Activated CD8-positive, alpha-beta T cell treated with anti-CD3 and anti-CD28 coated beads for 36 hours (primary cell): Measurements from ENCODE around the gene ZNF335. TPM values are rescaled to one million over a fixed set of nuclear protein-coding genes. Genes with fewer than 3 reads are reported as not detected.

ENCODE experiments used
- ATAC-seq: fragments of 200-7000 bp; cut with Tn5 transposase; one replicate; pipeline ENCODE4 v1.10.0; 2021; ENCODE audit warnings: mild to moderate bottlenecking, moderate library complexity
- CTCF ChIA-PET: fragments of 350-600 bp; sonication (Branson Sonifier 250); formaldehyde crosslinking; loops from one replicate; lab custom pipeline; 2021; ENCODE audit warnings: antibody characterized with exemption; lab: Charles Lee
- POLR2A ChIA-PET: fragments of 350-600 bp; sonication (Branson Sonifier 250); formaldehyde crosslinking; loops from one replicate; lab custom pipeline; 2021; ENCODE audit warnings: antibody characterized with exemption; lab: Charles Lee
- DNase-seq: peaks from one replicate; pipeline ENCODE4 v3.0.0-alpha.2; 2020
- H3K27ac Mint-ChIP-seq: one replicate; pipeline ENCODE4 v1.8.0; 2021; ENCODE audit warnings: mild to moderate bottlenecking, mixed read lengths
- H3K27me3 Mint-ChIP-seq: one replicate; pipeline ENCODE4 v1.8.0; 2021; ENCODE audit warnings: mixed read lengths
- H3K36me3 Mint-ChIP-seq: one replicate; pipeline ENCODE4 v1.8.0; 2021; ENCODE audit warnings: low read depth, mixed read lengths
- H3K4me1 Mint-ChIP-seq: one replicate; pipeline ENCODE4 v1.8.0; 2021; ENCODE audit warnings: low read depth, mixed read lengths
- H3K4me3 Mint-ChIP-seq: one replicate; pipeline ENCODE4 v1.8.0; 2021; ENCODE audit warnings: mild to moderate bottlenecking, moderate library complexity, mixed read lengths
- H3K9me3 Mint-ChIP-seq: one replicate; pipeline ENCODE4 v1.8.0; 2021; ENCODE audit warnings: mixed read lengths
- intact Hi-C: fragments of 100-400 bp; cut with micrococcal nuclease; formaldehyde crosslinking; loops from one replicate; pipeline ENCODE4 v1.10.0; 2022
- total RNA-seq, 2 experiments: library from RNA; stranded (reverse); gene quantifications; one replicate each; pipeline ENCODE4 v1.2.3, GENCODE V29; 2021
- TF ChIP-seq, protein P1 (sequence below): fragments of 200-600 bp; IDR thresholded peaks from one replicate; pipeline ENCODE4 v1.8.0; 2022; ENCODE audit warnings: antibody characterized with exemption, mild to moderate bottlenecking

The ZNF335 gene
- total RNA-seq, 2 experiments from 2014 or later = 27.0 to 28.8 TPM

DNA sequence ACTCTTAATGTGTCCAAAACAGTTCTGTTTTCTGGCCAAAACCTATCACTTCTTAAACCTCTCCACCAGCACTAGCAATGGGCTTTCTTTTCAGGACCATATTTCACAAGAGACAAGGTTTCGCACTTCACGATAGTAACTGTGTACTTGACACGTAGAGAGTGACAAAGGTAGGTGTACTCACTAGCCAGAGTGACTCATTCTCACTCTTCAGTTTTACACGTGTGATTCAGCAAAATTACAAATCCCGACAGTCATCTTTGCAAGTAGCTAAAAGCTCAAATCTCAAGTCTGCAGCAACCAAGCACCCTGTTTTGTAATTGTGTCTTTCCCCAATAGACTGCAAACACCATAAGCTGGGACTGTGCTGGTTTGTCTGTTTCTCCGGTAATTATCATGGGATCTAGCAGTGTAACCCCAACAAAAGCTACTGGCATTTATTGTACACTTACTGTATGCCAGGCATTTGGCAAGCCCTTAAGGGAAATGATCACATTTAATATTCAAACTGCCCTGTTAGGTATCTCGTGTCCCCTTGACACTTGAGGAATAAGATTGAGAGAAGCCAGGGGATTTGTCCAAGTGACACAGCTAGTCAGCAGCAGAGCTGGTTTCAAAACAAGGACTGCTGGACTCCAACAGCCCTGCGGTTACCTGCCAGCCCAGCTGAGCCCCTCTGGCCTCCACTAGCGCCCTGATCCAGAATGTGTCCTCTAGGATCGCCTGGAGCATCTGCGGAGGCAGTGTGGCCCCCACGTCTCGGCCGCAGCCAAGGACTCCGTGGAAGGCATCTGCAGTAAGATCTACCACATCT lies 27.6 kb downstream of the ZNF335 start:
- intact Hi-C loops = no loop called here
- ATAC-seq = peak; percentile 59
- POLR2A ChIA-PET = interaction anchor here (1.2 to 12.9 kb wide), 8 partner anchors 7 to 54 kb away, joined by 3 to 119 read pairs (median 4); partner anchors contain the start of genes PCIF1 and ZNF335
- no peak overlapping the region for H3K4me3 Mint-ChIP-seq
- CTCF ChIA-PET = interaction anchor here (0.7 to 3.6 kb wide), 9 partner anchors 10 to 173 kb away, joined by 3 to 20 read pairs (median 3); partner anchors contain the start of genes CTSA, NEURL2 and PCIF1
- H3K27ac Mint-ChIP-seq = peak overlapping the region; percentile 75
- H3K9me3 Mint-ChIP-seq = no peaks in the 10 kb centered on the region
- no peak for DNase-seq
- peaks cover 41% of the 10 kb centered on the region for H3K36me3 Mint-ChIP-seq
- peaks cover 13% of the 10 kb centered on the region for H3K4me1 Mint-ChIP-seq
- TF ChIP-seq, protein P1, sequence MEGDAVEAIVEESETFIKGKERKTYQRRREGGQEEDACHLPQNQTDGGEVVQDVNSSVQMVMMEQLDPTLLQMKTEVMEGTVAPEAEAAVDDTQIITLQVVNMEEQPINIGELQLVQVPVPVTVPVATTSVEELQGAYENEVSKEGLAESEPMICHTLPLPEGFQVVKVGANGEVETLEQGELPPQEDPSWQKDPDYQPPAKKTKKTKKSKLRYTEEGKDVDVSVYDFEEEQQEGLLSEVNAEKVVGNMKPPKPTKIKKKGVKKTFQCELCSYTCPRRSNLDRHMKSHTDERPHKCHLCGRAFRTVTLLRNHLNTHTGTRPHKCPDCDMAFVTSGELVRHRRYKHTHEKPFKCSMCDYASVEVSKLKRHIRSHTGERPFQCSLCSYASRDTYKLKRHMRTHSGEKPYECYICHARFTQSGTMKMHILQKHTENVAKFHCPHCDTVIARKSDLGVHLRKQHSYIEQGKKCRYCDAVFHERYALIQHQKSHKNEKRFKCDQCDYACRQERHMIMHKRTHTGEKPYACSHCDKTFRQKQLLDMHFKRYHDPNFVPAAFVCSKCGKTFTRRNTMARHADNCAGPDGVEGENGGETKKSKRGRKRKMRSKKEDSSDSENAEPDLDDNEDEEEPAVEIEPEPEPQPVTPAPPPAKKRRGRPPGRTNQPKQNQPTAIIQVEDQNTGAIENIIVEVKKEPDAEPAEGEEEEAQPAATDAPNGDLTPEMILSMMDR = no peak
- H3K27me3 Mint-ChIP-seq = no peaks in the 10 kb centered on the region

DNA sequence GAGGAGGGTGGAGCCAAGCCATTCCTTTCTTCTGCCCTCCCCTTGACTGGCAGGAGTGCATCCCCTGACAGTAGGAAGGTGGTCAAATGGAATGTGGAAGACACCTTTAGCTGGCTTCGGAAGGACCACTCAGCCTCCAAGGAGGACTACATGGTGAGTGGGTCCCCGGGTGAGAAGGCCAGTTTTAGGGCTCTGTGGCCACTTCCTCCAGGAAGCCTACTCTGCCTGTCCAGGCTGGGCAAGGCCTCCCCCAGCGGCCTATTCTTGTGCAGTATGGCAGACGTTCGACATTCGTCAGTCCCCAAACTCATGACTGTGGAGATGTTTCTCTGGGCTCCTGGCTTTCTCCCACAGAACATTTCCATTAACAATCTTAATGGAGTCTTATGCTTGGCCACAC lies 28.4 kb downstream of the ZNF335 start:
- ATAC-seq (no peak), DNase-seq (no peak)
- TF ChIP-seq, protein P1 = no peak
- Mint-ChIP-seq H3K9me3 (no peaks in the 10 kb centered on the region), H3K27ac (peak overlapping the region; percentile 75), H3K27me3 (no peaks in the 10 kb centered on the region), H3K36me3 (peaks cover 36% of the 10 kb centered on the region), H3K4me1 (peaks cover 16% of the 10 kb centered on the region), H3K4me3 (no peak overlapping the region)
- CTCF ChIA-PET = interaction anchor here (0.7 to 3.6 kb wide), 8 partner anchors 9 to 172 kb away, joined by 3 to 20 read pairs (median 4); partner anchors contain the start of genes CTSA, NEURL2 and PCIF1
- intact Hi-C loops = no loop called here
- POLR2A ChIA-PET = interaction anchor here (1.2 to 12.9 kb wide), 8 partner anchors 7 to 53 kb away, joined by 3 to 119 read pairs (median 4); partner anchors contain the start of genes PCIF1 and ZNF335

- Mint-ChIP-seq H3K27me3 (no peaks in the 10 kb centered on the region), H3K36me3 (peaks cover 38% of the 10 kb centered on the region), H3K4me3 (no peak overlapping the region), H3K4me1 (peaks cover 31% of the 10 kb centered on the region), H3K27ac (no peak overlapping the region), H3K9me3 (no peaks in the 10 kb centered on the region)
- DNase-seq = no peak
- CTCF ChIA-PET = interaction anchor here (1.5 to 9.3 kb wide), 2 partner anchors 29 to 50 kb away, joined by 4 to 74 read pairs; no protein-coding TSS in a partner anchor
- TF ChIP-seq, protein P1 = no peak
- ATAC-seq = no peak
- intact Hi-C loops = no loop called here
- POLR2A ChIA-PET = interaction anchor here (1.1 to 8.9 kb wide), 7 partner anchors 8 to 32 kb away, joined by 3 to 119 read pairs (median 5); partner anchors contain the start of gene ZNF335
Measured at GRCh38 chr20:45940469-45940868, 31.5 kb downstream of the ZNF335 start.

DNA sequence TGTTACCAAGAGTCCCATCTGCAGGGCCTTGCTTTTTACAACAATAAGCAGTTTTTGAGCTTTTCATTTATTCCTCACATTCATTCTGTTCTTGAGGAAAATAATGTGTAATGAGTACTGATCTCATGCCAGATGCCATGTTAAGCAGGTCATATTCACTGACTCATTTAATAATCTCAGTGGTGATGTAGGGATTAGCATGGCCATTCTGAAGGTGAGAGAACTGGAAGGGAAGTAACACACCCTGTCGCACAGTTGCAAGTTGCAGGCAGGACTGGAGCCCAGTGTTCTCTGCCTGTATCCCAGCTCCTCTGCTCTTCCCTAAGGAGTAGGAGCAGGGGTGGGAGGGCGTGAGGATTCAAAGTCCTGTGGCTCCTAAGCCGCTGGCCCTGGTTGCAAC lies 31.9 kb downstream of the ZNF335 start:
- TF ChIP-seq, protein P1 = no peak
- ChIA-PET POLR2A (interaction anchor here (1.1 to 8.9 kb wide), 6 partner anchors 8 to 33 kb away, joined by 3 to 119 read pairs (median 5); partner anchors contain the start of gene ZNF335), CTCF (interaction anchor here (1.5 to 9.3 kb wide), 2 partner anchors 30 to 50 kb away, joined by 4 to 74 read pairs; no protein-coding TSS in a partner anchor)
- intact Hi-C loops = no loop called here
- no peak overlapping the region for H3K4me3 Mint-ChIP-seq
- peaks cover 31% of the 10 kb centered on the region for H3K4me1 Mint-ChIP-seq
- no peaks in the 10 kb centered on the region for H3K27me3 Mint-ChIP-seq
- DNase-seq = no peak
- H3K9me3 Mint-ChIP-seq = no peaks in the 10 kb centered on the region
- peaks cover 38% of the 10 kb centered on the region for H3K36me3 Mint-ChIP-seq
- no peak for ATAC-seq
- H3K27ac Mint-ChIP-seq = no peak overlapping the region
